Nucleus accumbens (tissue), 56 donors: ENCODE data around the gene PSPH.
"Not testable (repeated sequence)": the region's sequence is repeated elsewhere in the genome, so short reads cannot be mapped to it uniquely, and the experiment has no call there.

Experiments
- DNase-seq, 56 donors: peaks; one replicate each; lab custom pipeline; 2025; lab: John Stamatoyannopoulos, UW

The PSPH gene

DNA sequence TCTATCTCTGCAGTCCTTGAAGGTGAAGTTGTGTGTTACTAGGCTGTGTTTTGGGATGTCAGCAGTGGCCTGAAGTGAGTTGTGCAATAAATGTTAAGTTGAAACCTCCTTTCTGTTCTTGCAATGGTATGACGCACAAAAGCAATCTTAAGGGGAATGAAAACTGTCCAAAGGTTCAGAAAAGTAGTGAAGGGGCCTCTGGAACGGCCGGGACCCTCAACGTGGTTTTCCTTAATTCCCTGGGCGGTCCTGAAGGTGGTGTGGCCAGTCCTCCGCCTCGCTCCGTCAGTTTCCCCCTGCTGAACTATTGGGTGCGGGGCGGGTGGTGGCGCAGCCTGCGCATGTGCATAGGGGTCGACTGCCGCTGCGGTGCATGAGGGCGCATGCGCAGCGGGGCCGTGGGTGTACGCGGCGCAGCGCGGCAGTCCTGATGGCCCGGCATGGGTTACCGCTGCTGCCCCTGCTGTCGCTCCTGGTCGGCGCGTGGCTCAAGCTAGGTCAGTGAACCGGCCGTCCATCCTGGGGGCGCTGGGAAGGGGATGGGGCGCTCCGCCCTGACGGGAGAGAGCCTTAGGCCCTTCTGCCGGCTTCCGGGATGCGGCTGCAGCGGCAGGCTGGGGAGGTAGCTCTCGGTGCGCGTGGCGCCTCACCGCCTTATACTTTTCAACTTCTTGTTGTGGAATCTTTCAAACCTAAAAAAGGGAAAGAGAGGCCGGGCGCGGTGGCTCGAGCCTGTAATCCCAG, 12.8 kb upstream of the PSPH start, which contains the start of gene SUMF2:
Gene SUMF2, plus strand, starts transcription at position 405 of the 744 bp plus-strand sequence. Its CDS starts 26 bp downstream, at position 431.
- DNase-seq, result peak; percentile 32 to 94 (median 86)

DNA sequence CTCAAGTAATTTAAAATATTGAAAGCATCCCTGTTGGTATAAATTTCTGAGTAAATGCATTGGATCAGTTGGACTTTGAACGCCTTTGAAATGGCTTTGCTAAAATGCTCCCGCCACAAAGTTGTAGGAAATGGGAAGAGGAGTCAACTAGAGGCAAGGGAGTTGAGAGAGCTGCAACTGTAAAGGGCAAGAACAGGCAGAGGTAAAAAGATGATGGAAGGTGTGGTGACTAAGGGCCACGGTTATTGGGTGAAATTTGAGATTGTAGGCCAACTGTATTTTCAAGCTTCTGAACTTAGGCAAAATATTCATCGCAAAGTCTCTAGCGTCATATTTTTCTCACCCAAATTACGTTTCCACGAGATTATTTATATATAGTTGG, 12.2 kb upstream of the PSPH start:
- DNase-seq, result no peak

DNA sequence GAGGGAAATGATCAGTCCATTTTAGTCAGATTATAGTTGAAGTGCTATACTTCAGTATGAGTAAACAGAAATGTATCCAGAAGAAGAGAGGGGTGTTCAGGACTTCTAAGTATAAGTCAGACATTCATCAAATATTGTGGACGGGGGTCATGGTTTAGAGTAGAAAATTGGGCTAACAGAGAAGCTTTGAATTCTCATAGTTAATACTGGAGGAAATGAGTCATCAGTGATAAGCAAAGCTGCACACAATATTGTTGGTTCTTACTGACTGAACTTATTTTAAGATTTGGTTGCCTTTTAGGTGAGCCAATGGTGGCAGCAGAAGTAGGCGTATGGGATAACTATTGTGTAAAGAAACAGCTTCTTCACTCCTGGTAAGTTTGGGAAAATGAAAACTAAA, 11.1 kb upstream of the PSPH start:
- DNase-seq, result no peak

DNA sequence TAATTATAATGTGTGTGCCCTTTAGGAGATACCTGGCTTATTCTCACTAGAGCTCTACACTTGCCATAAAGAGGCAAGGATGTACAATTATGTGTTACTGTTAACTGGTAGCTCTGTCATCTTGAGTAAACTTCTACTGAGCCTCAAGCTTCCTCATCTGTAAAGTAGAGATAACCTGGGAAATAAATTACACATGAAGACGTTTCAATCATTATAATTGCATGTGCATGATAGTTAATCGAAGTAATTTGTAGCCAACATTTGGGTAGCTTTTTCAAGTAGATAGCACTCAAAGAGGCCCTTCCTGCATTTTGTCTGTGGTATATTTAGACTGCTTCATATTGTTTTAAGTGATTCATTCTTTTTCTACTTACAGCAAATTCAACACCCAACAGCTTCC, 2.7 kb upstream of the PSPH start:
- no peak for DNase-seq

DNA sequence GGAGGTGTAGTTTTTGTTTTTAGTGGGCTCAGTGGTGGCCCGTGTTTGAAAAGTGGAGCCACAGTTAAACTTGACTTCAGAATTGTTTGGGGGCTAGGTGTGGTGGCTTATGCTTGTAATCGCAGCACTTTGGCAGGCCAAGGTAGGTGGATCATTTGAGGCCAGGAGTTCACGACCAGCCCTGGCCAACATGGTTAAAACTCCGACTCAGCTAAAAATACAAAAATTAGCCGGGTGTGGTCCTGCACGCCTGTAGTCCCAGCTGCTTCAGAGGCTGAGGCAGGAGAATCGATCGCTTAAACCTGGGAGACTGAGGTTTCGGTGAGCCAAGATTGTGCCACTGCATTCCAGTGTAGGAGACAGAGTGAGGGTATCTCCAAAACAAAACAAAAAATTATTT, 2.1 kb upstream of the PSPH start:
- DNase-seq, result no peak

DNA sequence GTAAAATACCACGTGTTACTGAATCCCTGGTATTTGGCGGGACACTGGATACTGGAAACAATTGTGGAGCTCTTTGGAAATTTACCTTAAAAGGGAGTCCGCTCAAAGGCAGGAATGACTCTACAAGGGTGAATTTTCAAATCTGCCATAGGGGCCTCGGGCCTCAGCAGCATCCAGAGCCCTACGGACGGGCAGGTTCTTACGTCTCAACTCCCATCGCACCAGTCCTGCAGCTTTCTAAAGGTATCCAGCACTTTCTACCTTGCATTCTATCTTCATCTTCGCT, 248 bp downstream of the PSPH start:
- DNase-seq, result no peak

DNA sequence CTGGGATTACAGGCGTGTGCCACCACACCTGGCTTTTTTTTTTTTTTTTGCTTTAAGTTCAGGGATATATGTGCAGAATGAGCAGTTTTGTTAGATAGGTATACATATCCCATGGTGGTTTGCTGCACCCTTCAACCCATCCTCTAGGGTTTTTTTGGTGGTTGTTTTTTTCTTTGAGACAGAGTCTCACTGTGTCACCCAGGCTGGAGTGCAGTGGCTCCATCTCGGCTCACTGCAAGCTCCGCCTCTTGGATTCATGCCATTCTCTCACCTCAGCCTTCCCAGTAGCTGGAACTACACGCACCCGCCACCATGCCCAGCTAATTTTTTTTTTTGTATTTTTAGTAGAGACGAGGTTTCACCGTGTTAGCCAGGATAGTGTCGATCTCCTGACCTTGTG, 2.5 kb downstream of the PSPH start:
- not testable (repeated sequence) for DNase-seq

DNA sequence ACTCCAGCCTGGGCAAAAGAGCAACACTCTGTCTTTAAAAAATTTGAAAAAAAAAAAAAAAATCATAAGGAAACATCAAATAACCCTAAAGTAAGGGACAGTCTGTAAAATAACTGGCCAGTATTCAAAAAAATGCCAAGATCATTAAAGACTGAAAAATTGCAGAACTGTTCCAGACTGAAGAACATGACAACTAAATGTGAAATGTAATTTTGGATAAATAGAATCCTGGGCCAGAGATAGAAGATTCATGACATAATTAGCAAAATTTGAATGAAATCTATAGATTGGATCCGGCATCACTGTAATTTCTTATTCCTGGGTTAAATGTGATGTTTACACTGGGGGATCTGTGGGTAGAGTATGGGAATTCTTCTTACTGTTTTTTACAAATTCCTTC, 3.0 kb downstream of the PSPH start:
- no peak for DNase-seq

DNA sequence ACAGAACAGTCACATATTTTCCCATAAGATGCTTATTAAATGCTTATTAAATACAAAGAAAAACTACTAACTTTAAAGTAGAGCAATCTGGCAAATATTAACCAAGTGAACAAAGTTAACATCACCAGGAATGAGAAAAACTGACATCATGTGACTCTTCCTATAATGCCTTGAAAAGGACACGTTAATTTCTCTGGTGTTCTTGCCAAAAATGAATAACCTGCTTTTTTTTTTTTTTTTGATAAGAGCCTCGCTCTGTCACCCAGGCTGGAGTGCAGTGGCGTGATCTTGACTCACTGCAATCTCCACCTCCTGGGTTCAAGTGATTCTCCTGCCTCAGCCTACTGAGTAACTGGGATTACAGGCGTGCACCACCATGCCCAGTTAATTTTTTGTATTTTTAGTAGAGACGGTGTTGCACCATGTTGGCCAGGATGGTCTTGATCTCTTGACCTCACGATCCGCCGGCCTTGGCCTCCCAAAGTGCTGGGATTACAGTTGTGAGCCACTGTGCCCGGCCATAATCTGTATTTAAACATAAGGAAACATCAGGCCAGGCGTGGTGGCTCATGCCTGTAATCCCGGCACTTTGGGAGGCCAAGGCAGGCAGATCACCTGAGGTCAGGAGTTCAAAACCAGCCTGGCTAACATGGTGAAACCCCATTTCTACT, 3.7 kb downstream of the PSPH start:
- not testable (repeated sequence) for DNase-seq

DNA sequence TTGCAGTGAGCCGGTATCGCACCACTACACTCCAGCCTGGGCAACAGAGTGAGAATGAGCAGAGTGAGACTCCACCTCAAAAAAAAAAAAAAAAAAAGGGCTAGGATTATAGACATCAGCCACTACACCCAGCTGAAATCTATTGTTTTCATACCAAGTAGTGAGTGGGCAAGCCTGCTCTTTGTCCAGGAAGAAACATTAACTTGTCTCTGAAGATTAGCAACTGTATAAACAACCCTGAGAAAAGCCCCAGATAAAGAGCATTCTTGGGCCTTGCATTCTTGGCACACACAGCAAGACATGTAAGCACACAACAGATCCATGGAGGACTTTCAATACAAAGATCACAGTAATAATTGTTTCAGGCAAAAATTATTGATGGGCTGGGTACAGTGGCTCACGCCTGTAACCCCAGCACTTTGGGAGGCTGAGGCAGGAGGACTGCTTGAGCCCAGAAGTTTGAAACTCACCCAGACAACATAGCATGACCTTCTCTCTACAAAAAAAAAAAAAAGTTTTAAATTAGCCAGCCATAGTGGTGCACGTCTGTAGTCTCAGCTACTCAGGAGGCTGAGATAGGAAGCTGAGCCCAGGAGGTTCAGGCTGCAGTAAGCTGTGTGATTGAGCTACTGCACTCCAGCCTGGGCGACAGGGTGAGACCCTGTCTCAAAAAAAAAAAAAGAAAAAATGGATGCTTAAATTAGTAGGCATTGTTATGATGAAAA, 4.4 kb downstream of the PSPH start:
- no peak for DNase-seq

DNA sequence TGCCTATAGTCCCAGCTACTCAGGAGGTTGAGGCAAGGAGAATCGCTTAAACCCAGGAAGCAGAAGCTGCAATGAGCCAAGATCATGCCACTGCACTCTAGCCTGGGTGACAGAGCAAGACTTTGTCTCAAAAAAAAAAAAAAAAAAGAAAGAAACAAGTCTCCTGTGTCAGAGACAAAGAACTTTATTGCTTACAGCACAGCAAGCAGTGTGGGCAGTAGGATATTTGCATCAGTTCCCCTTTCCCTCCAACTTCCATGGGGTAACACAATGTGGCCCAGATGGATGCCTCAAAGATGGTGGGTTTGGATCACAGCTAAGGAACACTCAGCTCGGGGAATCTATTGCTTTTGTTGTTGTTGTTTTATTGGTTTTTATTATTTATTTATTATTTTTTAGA, 5.5 kb downstream of the PSPH start:
- DNase-seq, result not testable (repeated sequence)

DNA sequence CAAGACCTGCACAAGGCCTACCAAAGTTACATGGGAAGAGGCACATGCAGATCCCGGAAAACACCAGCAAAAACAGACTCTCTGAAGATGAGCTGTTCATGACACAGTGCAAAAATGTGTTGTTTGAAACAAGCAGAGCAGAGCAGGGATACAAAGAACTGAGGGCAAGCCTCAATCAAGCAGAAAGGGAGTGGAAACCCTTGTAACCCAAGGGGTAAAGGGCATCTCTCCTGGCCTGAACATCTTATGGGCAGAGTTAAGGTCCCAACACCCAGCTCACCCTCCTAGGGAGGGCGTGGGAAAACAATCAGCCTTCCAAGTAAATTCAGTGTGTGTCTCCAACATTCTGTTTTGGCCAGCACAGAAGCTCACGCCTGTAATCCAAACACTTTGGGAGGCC, 10.5 kb downstream of the PSPH start:
- no peak for DNase-seq

DNA sequence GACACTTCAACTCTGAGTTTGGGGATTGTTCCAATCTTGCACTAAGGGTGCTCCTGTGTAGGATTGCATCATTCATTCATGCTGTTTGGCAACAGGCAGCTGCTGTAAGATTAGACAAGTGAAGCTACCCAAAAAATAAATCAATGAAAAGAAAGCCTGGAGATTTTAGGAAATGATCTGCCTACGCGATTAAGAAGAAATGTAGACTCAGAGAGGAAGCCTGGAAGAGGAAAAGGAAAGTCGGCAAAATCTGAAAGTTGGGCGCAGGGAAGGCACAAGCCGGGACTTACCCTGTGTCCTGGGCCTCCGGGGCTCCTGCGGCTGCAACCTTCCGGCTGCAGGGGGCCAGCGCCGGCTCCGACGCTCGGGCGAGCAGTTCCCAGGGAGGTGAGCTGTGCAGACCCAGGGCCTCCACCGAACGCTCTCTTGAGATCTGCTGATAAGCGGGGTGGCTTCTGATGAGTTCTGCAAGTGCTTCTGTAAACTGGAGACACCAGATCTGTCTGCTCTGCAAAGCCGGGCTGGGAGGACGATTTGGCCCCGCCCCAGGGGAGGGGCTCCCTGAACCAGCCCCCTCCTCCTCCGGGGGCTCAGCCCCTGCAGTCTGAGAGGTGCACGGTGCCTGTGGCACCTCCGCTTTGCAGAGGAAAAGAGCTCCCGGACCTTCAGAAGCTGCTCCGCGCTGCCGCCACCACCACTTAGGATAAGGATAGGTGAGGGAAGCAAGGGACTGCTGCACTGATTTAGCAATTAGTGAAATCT, 17.4 kb downstream of the PSPH start:
- DNase-seq, result peak in 51 of 56 donors; percentile 2 to 77 (median 34)

DNA sequence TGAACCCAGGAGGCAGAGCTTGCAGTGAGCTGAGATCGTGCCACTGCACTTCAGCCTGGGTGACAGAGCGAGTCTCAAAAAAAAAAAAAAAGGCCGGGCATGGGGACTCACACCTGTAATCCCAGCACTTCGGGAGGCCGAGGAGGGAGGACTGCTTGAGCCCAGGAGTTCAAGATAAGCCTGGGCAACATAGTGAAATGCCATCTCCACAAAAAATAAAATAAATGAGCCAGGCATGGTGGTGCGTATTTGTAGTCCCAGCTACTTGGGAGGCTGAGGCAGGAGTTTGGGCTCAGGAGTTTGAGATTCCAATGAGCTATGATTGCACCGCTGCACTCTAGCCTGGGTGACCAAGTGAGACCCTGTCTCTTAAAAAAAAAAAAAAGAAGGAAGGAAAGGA, 18.7 kb downstream of the PSPH start:
- DNase-seq, result not testable (repeated sequence)

DNA sequence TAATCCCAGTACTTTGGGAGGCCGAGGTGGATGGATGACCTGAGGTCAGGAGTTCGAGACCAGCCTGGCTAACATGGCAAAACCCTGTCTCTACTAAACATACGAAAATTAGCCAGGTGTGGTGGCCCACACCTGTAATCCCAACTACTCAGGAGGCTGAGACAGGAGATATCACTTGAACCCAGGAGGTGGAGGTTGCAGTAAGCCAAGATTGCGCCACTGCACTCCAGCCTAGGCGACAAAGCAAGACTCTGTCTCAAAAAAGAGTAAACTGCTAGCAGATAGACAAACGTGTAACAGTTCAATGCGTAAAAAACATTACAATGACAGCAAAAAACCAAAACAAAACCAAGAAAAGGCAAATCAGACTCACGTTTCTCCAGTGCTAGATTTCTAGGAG, 19.7 kb downstream of the PSPH start:
- DNase-seq, result not testable (repeated sequence)

DNA sequence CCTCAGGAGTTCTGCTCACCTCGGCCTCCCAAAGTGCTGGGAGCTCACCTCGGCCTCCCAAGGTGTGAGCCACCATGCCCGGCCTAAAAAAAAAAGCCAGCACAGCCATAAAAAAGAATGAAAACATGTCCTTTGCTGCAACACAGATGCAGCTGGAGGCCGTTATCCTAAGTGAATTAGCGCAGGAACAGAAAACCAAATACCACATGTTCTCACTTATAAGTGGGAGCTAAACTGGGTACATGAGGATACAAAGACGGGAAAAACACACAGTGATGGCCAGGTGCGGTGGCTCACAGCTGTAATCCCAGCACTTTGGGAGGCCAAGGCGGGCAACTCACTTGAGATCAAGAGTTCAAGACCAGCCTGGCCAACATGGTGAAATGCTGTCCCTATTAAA, 20.9 kb downstream of the PSPH start:
- DNase-seq, result no peak

DNA sequence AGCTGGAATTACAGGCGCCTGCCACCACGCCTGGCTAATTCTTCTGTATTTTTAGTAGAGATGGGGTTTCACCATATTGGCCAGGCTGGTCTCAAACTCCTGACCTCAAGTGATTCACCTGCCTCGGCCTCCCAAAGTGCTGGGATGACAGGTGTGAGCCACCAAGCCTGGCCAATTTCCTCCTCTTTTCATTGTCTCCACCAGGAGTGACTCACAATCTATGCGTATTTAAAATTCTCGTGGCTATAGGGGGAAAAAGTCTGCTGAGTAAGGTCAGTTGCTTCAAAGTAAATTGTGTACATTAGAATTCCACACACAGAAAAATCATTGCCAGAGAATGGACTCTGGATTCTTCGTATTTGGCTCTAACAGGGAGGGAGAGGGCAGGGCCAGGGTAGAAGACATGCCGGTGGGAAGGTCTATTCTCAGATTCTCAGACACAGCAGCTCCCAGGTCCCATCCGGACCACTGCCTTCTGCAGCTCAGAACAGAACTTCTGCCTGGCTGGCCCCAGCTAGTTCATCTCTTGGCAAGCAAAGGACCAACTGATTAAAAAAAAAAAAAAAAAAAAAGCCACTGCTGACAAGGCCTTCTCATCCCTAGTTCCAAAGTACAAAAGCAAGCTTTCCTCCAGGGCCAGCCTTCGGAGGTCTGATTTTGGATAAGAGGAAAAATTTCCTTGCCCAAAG, 22.2 kb downstream of the PSPH start:
- DNase-seq, result no peak

DNA sequence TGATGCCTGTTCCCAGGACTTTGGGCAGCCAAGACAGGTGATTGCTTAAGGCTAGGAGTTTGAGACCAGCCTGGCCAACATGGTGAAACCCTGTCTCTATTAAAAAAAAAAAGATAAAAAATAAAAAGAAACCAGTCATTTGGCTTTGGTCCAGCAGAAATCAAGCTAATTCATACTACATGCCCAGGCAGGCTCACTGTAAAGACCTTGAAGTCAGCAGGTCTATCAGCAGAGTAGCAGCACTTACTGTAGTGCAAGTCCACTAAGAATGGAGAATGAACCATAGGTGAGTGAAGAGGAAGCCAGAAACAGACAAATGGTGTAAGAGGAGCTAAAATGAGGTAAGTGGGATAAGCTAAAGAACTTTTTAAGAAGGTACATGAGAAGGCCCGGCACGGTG, 24.7 kb downstream of the PSPH start:
- DNase-seq, result no peak

DNA sequence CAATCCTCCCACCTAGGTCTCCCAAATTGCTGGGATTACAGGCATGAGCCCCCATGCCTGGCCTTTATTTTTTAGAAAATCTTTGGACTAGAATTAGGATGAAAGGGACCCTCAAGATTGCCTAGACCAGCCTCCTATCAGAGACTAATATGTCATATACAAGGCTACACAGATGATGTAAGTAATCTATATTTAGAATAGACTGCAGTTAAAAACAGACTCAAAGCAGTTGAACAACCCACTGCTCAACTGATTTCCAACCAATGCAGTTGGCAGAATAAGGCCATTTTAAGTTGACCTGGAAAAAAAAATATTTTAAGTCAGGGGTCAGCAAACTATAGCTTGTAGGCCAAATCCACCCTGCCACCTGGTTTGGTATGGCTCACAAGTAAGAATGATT, 27.7 kb downstream of the PSPH start:
- no peak for DNase-seq

DNA sequence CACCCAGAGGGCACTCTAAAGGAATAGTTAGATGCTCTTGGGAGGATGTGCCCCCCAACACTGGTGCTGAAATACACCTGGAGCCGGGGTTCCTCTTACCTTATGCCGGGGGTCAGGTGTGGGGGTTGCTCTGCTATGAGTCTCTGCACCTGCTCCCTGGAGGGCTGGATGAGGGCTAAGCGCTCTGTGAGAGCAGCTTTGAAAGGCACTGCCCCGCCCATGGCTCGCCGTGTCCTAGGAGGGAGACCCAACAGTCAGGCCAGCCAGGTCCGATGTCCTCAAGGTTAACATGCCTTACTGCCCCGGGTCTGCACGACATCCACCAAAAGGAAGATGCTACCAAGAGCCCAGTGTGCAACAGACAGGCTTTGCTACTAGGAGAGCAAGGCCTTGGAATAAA, 31.7 kb downstream of the PSPH start:
- DNase-seq, result no peak
